Endometrium (tissue), 2 donors: Measurements from ENCODE around the gene ETV1.

Source experiments
- FAIRE-seq: peaks from 2 replicates; lab custom pipeline; 2012; peaks lifted over from hg19 to GRCh38; lab: Jason Lieb, UNC
- donor health status: control.
- donor health status: control.

Gene ETV1

GRCh38 chr7:13989126-13989948 lies at the start of gene ETV1:
ETV1 (minus strand) TSS chr7:13989666; CDS start chr7:13989052, 614 bp downstream.
- no peak for FAIRE-seq

DNA sequence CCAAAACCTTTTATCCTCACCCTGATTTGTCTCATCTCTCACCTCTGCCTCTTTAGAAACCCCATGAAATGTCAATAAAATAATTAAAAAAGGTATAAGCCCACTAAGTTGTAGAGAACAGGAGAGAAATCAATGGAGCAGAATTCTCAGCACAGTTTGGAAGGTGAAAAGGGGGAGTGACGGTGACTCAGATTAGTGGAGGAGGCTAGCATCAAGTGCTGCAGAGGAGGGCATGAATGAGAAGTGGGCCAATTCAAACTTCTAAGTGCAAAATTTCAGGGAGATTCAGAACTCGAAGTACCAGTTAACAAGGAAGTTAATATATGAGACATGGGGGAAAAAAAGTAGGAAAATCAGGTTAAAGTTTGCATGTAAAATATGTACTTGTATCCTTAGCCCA lies 34.9 kb upstream of the ETV1 start:
- FAIRE-seq, result no peak

DNA sequence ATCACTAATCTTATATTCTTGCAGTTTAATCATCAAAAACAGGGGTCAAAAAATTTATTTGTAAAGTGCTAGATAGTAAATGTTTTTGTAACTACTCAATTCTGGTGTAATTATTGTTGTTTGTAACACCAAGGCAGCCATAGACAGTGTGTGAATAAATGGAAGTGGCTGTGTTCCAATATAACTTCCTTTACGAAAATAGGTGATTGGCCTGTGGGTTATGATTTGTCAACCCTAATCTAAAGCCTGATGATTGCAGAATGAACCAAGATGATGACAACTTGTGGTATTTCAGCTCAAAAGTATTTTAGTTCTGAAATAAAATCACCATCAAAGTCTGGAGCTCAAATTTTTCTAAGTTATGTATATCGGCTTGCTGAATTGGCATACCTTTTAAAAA lies 34.4 kb upstream of the ETV1 start:
- no peak for FAIRE-seq

DNA sequence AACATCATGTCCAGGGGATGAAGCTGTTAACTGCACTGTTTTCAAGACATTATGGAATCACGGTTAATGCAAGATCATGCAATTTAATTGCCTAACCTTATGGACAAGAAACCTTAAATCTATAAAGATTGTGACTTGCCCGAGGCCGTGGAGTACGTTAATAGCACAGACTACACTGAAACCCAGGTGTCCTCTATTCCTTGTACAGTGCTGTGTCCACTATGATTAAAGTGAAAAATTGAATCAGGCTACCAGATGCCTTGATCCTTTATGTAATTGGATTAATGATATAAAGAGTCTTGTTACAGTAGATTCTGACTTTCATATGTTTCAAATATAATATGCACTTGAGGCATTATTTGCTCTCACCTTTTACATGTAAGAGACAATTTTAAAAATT lies 33.9 kb upstream of the ETV1 start:
- no peak for FAIRE-seq

DNA sequence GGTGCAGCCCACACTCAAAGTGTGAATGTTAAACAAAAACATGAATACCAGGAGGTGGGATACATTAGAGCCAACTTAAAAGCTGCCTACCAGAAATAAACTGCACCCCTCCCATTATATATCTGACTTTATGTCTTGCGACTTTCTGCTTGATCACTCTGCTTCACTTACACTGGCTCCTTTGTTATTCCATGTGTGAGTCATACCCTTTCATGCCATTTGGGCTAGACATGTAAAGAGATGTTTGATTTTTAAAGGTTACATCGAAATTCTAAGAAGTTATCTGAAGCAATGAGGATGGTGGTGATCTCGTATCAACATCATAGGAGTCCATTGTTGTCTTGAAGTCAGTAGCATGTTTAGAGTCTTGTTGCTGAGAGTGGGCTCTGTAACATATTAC lies 31.6 kb upstream of the ETV1 start:
- no peak for FAIRE-seq

GRCh38 chr7:14020339-14020900 lies 31.0 kb upstream of the ETV1 start:
- FAIRE-seq, result no peak

DNA sequence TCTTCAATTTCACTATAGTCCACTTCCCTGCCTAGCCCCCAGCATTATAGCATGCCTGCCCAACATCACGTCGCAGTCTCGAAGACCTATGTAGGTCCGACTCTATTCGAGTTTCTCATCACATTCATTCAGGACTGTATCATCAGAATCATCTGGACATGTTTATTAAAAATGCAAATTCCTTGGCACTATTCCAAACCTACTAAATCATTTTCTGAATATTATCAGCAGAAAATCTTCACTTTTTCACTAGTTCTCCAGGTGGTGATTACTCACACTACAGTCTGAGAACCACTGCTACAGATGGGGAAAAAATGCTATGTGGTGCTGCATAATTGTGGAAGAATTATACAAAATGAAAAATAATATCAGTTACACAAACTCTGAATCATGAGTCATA lies 29.3 kb upstream of the ETV1 start:
- FAIRE-seq, result no peak

GRCh38 chr7:14016950-14017349 lies 27.5 kb upstream of the ETV1 start:
- FAIRE-seq, result no peak

DNA sequence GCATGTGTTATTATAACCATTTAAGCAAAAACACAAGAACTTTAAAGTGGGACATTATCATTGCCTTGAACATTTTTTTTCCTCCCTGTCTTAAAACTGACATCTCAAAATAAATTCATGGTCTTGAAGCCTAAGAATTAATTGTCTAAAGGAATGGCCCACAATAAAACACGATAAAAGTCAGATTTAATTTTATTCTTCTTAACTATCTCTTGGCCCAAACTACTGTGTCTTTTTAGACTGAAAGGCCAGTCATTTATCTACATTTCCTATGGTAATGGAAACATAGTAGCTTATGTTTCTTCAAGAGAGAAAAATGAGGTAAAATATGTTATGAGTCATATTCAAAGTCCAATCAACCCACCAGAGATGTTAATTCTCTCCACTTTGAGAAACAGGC lies 24.4 kb upstream of the ETV1 start:
- FAIRE-seq, result no peak

GRCh38 chr7:14009453-14010418 lies 20.3 kb upstream of the ETV1 start:
- no peak for FAIRE-seq

DNA sequence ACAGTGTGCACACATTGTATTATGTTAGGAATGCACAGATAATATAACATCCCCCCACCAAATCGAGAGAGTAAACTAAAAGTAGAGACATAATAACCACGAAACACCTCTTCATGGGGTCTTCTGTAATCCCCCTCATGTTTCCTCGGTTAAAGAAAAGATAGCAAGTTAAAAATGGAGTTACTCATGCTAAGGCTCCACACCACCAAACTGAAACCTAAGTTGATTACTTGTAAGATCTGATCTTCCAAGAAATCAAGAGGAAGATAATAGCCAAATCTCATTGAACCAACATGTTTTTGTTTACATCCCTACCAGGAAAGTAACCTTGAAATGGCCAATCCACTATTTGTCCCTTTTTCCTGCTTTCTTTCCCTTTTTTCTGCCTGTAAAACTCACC lies 11.7 kb upstream of the ETV1 start:
- no peak for FAIRE-seq

DNA sequence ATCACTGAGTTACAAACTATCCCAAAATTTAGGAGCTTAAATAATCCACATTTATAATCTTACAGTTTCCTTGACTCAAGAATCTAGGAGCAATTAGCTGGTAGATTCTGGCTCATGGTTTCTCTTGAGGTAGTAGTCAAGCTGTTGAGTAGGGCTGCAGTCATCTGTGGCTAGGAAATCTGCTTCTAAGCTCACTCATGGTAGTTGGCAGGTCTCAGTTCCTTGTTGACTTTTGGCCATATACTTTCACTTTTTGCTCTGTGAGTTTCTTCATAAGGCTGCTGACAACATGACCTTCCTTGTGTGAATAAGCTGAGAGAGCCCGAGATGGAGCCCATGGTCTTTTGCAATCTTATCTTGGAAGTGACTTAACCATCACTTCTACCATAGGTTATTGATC lies 10.8 kb upstream of the ETV1 start:
- FAIRE-seq, result no peak

GRCh38 chr7:13998866-13999265 lies 9.4 kb upstream of the ETV1 start:
- FAIRE-seq, result no peak

DNA sequence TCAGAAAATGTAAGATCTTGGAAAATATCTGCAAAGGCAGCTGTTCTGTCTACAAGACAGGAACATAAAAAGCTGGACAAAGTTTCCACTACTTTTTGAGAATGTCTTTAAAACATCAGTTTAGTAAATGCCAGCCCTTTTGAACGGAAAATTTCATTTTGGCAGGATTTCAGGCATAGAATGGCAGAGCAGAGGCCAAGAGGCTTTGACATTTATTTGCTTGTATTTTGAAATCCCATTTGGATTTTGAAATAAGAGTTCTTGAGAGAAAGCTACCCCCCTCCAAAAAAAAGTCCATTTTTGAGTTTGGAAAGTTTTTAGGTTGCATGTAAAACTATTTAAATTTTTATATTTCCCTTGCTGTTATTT lies 3.1 kb upstream of the ETV1 start:
- FAIRE-seq, result no peak

DNA sequence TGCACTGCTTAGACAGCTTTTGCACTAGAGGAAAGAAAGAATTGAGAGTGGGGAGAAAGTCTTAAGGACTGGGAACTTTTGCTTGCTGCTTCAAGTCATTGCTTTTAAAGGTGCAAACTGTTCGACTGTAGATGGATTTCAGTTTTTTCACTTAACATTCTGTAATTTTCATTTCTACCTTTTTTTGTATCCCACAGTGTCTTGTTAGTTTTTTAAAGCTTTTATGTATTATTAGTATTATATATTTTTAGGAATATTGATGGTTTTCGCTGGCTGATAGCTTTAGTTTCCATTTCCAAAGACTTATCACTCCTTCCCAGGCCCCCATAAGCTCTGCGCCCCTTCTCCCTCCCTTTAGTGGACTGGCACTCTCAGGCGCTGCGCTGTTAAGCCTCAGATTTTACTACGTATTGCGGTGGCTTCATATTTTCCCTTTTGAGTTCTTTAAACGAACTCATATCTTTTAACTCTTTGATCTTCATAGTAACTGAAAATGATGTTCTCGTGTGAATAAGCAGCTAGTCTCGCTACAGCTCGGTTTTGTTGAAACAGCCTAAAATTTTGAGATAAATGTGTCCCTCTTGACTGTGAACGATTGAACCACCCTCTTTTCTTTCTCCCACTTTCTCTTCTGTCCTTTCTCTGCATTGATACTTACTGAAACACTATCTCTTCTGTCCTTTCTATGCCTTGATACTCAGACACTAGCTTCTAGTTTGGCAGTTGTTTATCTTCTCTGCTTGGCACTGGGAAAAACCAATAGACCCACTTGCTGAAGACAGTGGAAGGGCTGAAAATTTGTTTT lies 2.5 kb upstream of the ETV1 start:
- FAIRE-seq, result no peak

DNA sequence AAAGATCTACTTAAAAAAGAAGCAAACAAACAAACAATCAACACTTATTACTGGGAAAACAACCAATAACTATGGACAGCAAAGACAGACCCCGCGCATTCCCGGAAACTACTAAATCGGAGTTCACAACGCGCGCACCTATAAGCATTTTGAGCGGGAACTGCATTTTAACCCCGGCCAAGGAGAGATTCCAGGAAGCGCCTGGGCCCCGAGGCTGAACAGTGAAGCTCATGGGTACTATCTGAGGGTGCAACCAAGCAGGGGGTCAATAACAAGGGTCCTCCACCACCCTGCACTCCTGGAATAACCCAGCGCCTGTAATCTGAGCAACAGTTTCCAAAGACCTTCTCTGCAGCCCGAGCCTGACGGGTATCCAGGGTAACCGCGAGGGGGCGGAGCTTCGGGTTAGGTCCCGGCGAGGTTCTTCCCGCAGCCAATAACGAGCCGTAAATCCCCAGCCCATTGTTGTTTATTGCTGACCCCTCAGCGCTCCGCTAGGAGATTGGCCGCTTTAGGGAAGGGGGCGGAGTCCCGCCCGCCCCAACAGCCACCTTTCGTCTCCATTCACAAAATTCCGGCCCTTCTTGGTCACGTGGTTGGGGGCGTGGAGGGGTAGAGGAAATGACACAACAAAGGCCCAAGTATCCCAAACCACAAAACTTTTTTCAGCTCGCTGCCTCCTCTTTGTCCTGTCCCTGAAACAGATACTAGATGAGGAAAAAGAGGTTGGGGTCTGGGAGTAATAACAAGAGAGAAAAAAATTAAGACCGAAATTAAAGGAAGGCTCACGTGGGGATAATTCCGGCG lies 1.7 kb upstream of the ETV1 start:
- peak; percentile 99 for FAIRE-seq

DNA sequence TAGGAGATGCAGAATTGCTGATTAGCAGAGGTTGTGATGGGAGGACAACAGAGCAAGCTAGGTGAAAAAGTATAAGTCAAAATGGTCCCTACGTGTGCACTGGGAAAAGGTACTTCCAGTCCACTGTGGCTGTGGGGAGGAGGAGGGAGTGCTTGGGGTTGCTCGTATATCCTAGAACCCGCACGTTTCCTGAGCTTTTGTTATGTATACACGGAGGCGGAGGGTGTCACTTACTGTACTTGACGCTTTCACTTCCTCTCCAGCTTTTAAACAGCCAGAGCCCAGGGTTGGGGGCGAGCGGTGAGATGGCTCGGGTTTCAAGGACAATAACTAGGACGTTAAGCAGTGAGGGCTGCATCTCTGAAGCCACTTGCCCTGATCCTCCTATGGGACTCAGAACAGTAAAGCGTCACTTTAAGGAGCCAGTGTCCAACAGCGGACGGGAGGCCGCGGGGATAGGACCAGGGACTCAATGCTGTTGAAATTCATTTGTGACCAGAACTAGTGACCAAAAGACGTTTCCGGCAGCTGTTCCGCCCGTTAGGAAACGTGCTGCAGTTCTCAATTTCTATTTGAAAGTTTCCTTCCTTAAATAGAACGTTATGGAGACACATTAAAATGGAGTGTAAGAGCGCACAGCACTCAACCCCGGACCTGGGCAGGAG lies 985 bp upstream of the ETV1 start:
- FAIRE-seq, result no peak

DNA sequence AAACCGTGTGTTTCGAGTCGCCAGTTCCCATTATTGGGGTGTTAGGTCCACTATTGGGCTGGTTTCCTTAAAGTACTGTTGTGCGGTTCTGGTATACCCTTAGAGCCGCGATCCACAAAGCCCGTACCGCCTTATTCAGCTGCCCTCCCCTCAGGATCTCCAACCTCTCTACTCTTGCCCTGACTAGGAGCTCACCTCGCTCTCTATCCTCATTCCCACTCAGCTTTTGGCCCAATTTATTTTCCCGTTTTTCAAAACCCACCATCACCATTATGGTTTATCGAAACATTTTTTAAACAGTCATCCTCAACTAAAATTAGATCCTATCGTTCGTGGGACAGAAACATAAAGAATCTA lies 461 bp upstream of the ETV1 start:
- no peak for FAIRE-seq

DNA sequence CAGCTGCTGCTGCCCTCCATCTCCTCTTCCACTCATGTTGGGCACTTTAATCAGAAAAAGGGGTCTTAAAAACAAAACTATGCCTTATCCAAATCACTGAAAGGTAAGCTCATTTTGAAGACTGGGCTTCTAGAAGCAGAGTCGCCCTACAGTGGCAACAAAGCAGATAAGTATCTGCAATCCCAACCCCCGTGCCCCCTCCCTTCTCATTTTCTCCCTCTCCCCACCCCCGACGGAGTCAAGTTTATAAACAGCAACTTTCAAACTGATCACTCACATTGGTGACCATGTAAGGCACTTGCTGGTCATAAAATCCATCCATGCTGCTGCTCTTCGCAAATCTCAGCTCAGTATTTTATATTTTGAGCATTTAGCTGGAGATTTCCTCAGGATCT lies 738 bp downstream of the ETV1 start:
- FAIRE-seq, result no peak

DNA sequence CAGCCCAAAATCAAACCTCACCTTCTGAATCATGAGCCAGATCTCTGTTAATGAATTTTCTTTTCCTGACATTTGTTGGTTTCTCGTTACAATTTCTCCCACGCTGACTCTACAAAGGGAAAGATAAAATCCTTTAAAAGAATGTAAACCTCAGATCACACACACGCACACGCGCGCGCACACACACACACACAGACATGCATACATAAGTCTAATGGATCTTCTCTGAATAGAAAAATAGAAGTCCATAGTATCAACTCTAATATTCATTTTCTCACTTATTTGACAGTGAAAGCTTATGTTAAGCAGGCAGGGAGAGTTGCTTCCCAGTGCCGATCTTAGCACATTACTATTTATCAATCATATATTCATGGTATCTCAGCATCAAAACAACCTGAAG lies 1.4 kb downstream of the ETV1 start:
- FAIRE-seq, result peak; percentile 46

GRCh38 chr7:13987395-13987794 lies 2.1 kb downstream of the ETV1 start:
- FAIRE-seq, result no peak
